Adrenal gland (tissue), 5 donors: ENCODE data around the gene TMEM174.

Source experiments
- CTCF ChIP-seq, 6 experiments: fragments of 450-650 bp in 4 of 6; fragments of 200-600 bp in 2 of 6; sonication (generic) in 1 of 6; IDR thresholded peaks; 1 replicate in 5 of 6; 2 replicates in 1 of 6; pipeline versions ENCODE4 v1.5.1 to v1.8.0; 2016 to 2021; ENCODE audit warnings: antibody characterized with exemption in 6 of 6, mild to moderate bottlenecking in 2 of 6, moderate library complexity in 1 of 6
- POLR2A ChIP-seq, 2 donors: fragments of 450-650 bp; IDR thresholded peaks; one replicate each; pipeline ENCODE4 v1.6.1; 2017; ENCODE audit warnings: antibody characterized with exemption in 2 of 2, mild to moderate bottlenecking in 2 of 2, moderate library complexity in 1 of 2
- donor health status: DM: no; HTN: no; CAD: no.

DNA sequence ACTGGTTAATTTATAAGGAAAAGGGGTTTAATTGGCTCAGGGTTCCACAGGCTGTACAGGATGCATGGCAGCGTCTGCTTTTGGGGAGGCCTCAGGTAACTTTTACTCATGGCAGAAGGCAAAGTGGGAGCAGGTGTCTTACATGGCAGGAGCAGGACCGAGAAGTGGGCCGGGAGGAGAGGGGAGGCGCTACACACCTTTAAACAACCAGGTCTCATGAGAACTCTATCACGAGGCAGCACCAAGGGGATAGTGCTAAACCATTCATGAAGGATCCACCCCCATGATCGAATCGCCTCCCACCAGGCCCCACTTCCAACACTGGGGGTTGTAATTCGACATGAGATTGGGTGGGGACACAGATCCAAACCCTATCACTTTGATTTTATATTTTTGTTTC lies 31.0 kb upstream of the TMEM174 start:
- no peak for TF ChIP-seq CTCF (IDR thresholded peaks at IDR 0.05)
- TF ChIP-seq POLR2A (IDR thresholded peaks at IDR 0.05), result no peak
